GM21360 (cell line): ENCODE results near the gene TPK1.
"Not testable (repeated sequence)": the region's sequence is repeated elsewhere in the genome, so short reads cannot be mapped to it uniquely, and the experiment has no call there.

Experiments used
- ATAC-seq: cut with Tn5 transposase; IDR thresholded peaks from one replicate; pipeline ENCODE4 v1.9.1; 2021; ENCODE audit warnings: mild to moderate bottlenecking, moderate library complexity; ENCODE audit not compliant: unreplicated experiment

Gene TPK1

DNA sequence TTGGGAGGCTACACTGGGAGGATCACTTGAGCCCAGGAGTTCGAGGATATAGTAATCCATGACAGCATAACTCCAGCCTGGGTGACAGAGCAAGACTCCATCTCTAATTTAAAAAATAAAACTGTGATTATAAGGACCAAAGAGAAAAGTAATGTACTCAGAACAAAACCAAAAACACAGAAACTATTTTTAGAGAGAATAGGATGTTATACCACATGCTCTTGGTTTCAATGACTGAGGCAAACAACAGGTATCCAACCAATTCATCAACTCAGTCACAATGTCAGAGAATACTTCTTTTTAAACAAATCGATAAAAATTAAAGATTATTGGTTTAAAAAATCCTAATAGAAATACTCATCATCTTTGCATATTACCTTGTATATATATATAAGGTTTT is 186.7 kb downstream of the TPK1 start:
- peak; percentile 62 for ATAC-seq

DNA sequence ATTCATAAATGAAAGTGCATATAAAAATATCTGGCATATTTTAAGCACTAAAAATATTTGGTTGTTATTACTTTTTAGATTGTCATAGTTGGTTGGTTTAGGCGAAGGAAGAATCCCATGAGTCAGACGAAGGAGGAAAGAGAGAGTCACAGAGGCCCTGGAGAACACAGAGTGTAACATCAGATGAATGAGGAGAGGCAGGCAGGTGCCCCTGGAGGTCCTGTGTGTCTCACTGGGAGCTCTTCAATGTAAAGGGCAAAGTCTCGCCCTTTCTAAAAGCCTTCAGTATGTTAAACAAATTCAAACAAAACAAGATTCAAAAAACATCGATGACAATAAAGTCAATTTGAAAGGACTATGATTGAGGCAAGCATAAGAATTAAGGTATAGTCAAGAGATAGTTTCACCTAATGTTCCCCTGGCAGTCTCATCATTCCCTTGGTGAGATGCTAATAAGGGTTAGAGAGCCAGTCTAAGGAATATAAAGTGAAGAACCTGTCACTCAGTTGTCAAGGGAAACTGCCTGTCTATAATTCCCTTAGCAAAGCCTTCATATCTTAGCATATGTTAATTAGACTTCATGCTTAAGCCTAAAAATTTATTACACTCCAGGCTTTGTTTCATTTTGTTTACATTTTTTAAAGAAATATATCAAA is 194.3 kb downstream of the TPK1 start:
- no peak for ATAC-seq

DNA sequence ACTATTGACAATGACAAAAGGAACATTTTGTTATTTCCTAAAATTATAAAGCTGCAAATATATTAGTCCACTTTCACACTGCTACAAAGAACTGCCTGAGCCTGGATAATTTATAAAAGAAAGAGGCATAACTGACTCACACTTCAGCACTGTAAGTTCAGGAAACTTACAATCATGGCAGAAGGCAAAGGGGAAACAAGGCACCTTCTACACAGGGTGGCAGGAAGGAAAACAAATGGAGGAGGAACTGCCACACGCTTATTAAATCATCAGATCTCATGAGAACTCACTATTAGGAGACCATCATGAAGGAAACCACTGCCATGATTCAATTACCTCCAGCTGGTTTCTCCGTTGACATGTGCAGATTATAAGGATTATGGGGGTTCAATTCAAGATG is 203.1 kb downstream of the TPK1 start:
- no peak for ATAC-seq

DNA sequence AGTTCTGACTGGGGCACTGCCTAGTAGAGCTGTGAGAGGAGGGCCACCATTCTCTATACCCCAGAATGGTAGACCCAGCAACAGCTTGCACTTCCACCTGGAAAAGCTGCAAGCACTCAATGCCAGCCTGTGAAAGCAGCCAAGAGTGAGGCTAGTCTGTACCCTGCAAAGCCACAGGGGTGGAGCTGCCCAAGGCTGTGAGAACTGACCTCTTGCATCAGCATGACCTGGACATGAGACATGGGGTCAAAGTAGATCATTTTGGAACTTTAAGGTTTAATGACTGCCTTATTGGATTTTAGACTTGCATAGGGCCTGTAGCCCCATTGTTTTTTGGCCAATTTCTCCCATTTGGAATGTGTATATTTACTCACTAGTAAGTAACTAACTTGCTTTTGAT is 206.3 kb downstream of the TPK1 start:
- no peak for ATAC-seq

DNA sequence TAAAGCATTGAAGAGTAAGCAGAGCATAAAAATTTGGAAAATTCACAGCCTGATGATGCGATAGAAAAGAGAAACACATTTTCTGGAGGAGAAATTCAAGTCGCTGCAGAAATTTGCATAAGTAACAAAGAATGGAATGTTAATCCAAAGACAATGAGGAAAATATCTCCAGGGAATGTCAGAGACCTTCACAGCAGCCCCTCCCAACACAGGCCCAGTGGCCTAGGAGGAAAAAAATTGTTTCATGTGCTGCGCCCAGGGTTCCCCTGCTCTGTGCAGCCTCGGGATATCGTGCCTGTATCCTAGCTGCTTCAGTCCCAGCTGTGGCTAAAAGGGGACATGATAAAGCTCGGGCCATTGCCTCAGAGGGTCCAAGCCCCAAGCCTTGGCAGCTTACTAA is 206.8 kb downstream of the TPK1 start:
- no peak for ATAC-seq

DNA sequence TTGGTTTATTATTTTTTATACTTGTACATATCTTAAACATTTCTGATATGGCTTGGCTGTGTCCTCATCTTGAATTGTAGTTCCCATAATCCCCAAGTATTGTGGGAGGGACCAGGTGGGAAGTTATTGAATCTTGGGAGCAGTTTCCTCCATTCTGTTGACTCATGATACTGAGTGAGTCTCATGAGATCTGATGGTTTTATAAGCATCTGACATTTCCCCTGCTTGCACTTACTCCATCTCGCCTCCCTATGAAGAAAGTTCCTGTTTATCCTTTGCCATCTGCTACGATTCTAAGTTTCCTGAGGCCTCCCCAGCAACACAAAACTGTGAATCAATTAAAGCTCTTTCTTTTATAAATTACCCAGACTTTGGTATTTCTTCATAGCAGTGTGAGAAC is 207.7 kb downstream of the TPK1 start:
- ATAC-seq: no peak

DNA sequence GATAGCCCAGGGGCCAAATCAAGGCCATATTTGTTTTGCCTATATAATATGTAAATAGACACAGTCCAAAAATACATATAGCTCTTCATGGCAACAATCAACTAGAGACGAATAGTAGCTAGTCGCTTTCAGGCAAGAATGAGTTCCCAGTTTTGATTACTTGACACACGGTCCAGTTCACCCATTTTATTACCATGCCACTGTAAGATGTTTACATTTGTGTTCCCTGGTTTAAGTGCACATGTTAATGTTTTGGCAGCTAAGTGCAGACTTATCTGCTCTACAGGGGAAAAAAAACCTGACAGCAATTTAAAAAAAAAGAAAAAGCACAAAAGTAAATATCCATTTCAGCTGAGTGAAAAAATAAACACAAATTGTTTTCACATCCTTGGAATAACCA is 213.1 kb downstream of the TPK1 start:
- ATAC-seq: no peak

DNA sequence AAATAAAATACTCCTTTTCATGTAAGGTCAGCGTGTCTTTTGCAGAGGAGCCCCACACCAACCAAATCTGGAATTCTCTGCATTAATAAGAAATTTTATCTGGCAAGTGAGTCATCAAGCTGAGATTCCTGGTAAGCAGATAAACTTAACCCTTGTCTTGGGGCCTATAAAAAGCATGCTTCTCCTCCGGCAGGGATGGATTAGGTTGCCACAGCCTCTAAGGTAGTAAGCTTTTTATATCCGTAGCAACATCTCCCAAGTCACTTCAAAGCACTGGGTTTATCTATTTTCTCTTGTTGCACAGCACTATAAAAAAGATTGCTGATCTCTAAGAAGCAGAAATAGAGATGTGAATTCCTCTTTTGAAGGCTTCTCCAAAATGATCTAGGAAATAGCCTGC is 229.6 kb downstream of the TPK1 start:
- ATAC-seq: no peak

DNA sequence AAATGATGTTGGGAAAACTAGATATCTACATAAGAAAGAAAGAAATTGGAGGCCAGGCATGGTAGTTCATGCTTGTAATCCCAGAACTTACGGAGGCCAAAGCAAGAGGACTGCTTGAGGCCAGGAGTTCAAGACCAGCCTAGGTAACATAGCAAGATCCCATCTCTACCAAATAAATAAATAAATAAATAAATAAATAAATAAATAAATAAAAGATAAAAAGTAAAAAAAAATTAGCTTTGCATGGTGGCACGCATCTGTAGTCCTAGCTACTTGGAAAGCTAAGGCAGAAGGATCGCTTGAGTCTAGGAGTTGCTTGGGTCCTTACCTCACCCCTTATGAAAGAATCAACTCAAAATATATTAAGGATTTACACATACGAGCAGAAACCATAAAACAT is 238.9 kb downstream of the TPK1 start:
- no peak for ATAC-seq

DNA sequence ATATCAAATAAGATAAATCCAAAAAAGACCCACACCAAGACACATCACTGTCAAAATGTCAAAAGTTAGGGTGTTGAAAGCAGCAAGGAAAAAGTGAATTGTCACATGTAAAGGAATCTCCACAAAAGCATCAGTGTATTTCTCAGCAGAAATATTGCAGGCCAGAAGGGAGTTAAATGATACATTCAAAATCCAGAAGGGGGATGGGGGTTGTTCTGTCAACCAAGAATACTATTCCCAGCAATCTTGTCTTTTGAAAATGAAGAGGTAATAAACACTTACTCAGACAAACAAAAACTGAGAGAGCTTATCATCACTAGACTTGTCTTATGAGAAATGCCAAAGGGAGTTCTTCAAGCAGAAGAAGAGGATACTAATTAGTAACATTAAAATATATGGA is 241.3 kb downstream of the TPK1 start:
- no peak for ATAC-seq

DNA sequence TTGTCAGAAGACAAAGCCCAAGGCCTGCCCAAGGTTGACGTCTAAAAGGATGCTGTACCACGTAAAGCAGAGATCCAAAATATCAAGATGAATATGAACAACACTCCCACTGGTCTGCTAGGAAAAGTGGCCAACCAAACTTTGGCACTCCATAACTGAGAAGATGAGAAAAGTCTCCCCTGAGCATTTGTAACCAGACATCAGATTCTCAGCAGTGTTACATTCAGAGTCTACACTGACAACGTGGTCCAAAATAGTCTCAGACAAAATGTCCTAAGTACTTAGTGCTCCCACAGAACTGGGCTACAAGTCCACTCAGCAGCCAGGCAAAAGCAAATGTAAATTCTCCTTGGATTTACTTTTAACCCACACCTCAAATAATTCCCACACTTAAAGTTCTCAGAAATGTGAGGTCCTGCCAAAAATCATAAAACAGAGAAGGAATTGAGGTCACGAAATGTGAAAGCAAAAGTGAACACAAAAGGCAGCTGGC is 247.2 kb downstream of the TPK1 start:
- no peak for ATAC-seq

DNA sequence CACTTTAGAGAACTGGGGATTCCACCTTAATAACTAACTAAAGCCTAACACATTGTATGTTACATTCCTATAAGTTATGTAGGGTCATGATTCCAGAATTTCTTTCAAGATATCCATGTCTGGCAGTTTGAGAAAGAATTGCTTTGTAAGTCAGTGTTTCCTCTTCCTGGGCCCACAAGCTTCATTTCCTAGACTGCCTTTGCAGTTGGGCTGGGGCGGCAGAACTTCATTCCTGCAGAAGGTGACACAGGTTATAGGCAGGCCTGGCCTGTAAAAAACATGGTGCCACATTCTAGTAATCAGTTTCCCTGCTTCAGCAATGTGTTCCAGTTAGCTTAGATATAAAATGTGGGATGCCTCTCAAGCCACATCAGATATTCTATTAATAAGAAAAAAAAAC is 248.2 kb downstream of the TPK1 start:
- no peak for ATAC-seq

DNA sequence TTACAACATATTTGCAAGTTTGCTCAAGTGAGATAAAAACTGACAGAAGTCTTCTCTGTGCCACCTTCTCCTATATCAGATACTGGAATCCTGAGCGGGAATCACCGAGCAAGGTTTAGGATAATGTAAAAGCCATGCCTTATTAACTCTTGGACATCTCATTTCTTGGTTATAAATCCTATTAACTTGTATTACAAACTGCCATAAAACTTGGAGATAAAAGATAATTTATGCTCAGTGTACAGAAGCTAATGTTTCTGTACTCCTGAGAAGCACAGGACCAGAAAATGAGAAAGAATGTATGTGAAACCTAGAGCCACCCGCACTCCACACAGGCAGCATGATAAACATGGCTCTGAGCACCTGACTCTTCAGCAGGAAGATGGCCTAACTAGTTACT is 251.1 kb downstream of the TPK1 start:
- ATAC-seq: no peak

DNA sequence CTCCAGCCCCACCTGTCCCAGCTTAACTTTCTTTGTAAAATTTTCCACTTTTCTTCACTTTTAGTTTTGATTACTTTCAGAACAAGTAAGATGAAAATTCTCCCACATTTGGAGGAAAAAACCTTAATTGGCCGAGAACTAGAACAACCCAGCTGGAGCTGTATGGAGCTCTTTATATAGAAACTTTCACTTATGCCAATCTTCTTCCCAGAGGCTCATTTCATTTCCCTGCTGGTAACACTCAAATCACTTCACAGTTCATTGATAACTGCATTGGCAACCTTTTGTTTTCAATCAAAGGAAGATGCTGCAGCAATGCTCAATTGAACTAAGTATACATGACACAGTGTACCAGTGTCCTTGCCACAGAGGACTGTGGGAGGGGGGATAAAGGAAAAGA is 256.2 kb downstream of the TPK1 start:
- ATAC-seq: no peak

DNA sequence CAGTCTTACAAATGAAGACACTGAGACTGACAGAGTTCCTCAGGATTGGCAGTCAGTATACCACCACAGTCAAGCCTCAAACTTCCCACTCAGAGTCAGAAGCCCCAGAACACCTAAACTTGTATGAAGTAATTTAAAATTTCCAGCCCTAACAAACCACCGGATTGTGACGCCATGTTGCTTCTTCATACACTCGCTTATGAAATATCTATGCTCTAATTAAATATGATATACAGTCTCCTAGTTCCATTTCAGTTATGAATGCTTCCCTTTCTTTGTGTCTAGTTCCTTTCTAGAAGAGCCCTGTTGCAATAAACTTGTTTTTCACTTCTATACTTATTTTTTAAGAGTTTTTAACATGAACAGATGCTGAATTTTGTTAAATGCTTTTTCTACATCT is 260.4 kb downstream of the TPK1 start:
- no peak for ATAC-seq

DNA sequence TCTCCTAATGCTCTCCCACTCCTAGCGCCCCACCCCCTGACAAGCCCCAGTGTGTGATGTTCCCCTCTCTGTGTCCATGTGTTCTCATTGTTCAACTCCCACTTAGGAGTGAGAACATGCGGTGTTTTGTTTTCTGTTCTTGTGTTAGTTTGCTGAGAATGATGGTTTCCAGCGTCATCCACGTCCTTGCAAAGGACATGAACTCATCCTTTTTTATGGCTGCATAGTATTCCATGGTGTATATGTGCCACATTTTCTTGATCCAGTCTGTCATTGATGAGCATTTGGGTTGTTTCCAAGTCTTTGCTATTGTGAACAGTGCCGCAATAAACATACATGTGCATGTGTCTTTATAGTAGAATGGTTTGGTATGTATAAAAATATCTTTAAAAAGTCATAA is 261.1 kb downstream of the TPK1 start:
- not testable (repeated sequence) for ATAC-seq

DNA sequence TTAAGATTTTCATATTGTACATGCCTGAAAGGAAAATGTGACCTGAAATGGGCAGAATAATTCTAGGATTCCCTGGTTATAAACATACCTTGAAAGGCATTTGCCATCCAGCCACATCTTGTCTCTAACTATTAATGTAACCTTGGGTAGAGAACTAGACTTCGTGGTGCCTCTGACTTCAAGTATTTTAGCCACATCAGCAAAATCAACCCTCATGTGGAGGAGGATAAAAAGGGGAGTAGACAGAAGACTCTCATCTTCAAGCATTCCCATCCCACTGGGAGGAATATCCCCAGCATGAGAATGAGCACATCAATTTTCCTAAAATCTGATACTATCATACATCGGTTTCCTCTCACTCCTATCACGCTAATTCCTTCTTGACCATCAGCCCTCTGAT is 267.6 kb downstream of the TPK1 start:
- ATAC-seq: no peak

DNA sequence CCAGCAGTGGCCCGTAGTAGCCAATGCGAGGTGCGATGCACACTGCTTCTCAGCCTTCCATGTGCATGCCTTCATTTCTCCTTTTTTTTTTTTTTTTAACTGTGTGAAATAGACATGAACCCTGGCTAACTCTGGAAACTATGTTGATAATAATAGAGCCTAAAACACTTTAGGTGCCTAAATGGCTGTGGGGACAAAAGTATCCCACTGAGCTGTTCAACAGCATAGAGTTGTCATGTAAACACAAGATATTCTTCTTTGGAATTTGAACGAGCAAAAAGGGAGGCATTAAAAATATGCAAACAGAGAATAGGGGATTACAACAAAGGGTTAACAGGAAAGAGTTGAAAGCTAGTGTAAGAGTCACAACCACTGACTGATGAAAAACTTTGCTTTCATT is 270.3 kb downstream of the TPK1 start:
- no peak for ATAC-seq

DNA sequence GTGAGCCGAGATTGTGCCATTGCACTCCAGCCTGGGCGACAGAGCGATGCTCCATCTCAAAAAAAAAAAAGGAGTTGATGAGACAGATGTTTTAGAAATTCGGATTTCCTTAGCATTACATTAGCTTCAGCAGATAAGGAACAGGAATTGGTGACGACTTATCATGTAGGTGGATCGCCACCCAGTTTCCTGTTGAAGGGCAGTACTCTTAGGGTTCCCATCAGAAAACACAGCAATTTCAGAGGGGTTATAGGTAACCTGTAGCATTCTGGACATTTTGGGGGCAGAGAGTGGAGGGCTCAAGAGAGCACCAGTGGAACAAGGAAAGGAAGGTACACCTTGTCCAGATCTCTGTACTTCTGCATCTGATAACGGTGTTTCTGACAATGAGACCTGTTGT is 286.0 kb downstream of the TPK1 start:
- ATAC-seq: no peak

DNA sequence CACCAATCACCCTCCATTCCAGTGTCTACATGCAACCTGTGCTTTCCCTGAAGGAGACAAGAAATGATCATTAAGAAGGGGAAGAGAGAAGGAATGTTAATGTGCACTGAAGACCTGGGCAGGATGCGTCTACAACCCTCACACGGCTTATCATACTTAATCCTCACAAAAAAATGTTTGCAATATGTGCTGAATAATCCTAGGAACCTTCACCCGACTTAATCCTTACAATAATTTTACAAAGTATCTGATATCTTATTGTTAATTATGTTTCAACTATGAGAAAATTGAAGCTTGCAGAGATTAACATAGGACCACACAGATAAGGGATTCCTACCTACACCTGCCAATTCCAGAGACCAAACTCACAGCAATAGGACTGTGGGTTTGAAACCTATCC is 287.3 kb downstream of the TPK1 start:
- ATAC-seq: no peak

DNA sequence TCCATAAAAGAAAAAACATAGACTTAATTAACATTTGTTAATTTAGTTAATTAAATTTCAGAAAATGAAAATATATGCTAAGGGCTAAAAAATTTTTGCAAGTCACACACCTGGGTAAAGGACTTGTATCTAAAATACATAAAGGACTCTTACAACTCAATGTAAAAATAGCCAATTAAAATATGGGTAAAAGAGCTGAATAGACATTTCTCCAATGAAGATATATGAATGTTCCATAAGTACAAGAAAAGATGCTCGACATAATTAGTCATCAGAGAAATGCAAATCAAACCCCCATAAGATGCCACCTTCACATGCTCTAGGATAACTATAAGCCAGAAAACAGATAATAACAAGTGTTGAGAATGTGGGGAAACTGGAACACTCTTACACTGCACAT is 288.0 kb downstream of the TPK1 start:
- ATAC-seq: no peak

DNA sequence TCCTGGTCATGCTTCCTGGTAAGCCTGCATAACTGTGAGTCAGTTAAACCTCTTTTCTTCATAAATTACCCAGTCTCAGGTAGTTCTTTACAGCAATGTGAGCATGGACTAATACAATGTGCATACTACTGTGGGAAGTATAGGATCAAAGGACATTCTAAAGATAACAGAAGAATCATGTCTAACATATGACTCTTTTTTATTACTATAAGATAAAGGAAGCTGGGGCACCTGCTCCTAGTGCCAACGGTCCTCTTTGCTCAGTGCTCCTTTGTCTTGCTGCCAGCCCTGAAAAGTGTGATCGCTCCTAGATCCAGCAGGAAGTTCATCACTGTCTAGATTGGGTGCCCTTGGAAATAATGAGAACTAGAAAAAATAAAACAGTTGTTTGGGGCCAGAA is 289.1 kb downstream of the TPK1 start:
- ATAC-seq: no peak

DNA sequence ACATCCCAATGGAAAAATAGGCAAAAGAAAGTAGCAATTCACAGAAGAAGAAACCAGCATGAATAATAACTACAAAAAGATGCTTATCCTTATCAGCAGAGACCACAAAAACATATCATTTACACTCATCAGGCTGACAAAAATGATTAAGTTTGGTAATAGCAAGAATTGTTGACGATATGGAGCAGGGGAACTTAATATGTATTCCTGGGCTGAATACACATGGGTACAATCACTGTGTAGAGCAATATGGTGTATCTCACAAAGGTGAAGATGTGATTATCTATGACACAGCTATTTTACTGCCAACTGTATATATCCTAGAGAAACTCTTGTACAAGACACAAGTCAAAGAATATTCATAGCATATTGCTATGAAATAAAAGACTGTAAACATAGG is 290.5 kb downstream of the TPK1 start:
- ATAC-seq: no peak
